ENCODE measurements around the gene NLRP6. TPM values are rescaled to one million over a fixed set of nuclear protein-coding genes. Genes with fewer than 3 reads are reported as not detected.
"Not testable (repeated sequence)": the region's sequence is repeated elsewhere in the genome, so short reads cannot be mapped to it uniquely, and the experiment has no call there.

The NLRP6 gene
- total RNA-seq, 2 experiments from 2014 or later, result 0.25 to 0.65 TPM

DNA sequence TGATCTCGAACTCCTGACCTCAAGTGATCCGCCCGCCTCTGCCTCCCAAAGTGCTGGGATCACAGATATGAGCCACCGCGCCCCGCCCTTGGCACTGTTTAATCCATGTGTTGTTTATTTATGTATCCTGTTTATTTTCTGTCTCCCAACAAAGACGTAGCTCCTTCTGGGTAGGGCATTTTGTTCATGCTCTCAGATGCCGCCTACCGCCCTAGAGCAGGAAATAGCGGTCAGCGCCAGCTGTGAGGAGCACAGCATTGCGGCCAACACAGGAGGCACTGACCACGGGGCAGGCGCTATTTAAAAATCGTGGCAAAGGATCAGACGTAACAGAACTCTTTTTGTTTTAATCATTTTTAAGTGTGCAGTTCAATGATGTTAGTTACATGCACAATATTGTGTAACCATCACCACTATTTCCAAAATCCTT lies 9.5 kb upstream of the NLRP6 start:
- ChIA-PET CTCF (ENCODE audit: unreplicated experiment) (interaction anchor here (0.6 to 1.5 kb wide), 3 partner anchors 18 to 138 kb away, joined by 3 to 4 read pairs (median 4); no protein-coding TSS in a partner anchor), POLR2A (interaction anchor here (0.7 to 1.9 kb wide), 4 partner anchors 11 to 80 kb away, joined by 3 to 9 read pairs (median 6); no protein-coding TSS in a partner anchor)
- H3K4me2 ChIP-seq (ENCODE audit: low read length), result peak overlapping the region; percentile 75
- peak overlapping the region; percentile 22; the same call in 1 of the 2 replicates for H2AFZ ChIP-seq (ENCODE audit: low read length)
- not testable (repeated sequence) for H3K79me2 ChIP-seq (ENCODE audit: insufficient read depth, low read depth, low read length); H3K9me3 ChIP-seq (ENCODE audit: low read length); H4K20me1 ChIP-seq (ENCODE audit: insufficient read depth, low read length); H3K9me2 ChIP-seq (ENCODE audit: insufficient read depth, low read length); BruUV-seq (replicated peaks); H3K36me3 ChIP-seq (ENCODE audit: insufficient read depth, low read length)
- H3K4me3 ChIP-seq (ENCODE audit: low read depth, low read length, poor library complexity, severe bottlenecking), result peak overlapping the region; percentile 62
- 0 out of 2 replicates have a peak, but pooled peaks have one; percentile 16 for TF ChIP-seq CTCF (conservative IDR thresholded peaks at IDR 0.05; ENCODE audit: low read length)
- DNase-seq (ENCODE audit: low spot score), result peak; percentile 86
- intact Hi-C loops (cut with micrococcal nuclease; ENCODE audit: unreplicated experiment), result loop anchor here (1.0 to 2.0 kb wide), 3 partner anchors 44 to 86 kb away; partner anchors contain the start of genes BET1L and RIC8A
- H3K27ac ChIP-seq (ENCODE audit: low read depth, low read length, poor library complexity, severe bottlenecking), result peak overlapping the region; percentile 92
- peaks cover 31% of the 10 kb centered on the region for H3K4me1 ChIP-seq (ENCODE audit: insufficient read depth, low read length, poor library complexity, severe bottlenecking)

GRCh38 chr11:269146-269890 lies 8.9 kb upstream of the NLRP6 start:
- peak overlapping the region; percentile 22; the same call in 1 of the 2 replicates for H2AFZ ChIP-seq (ENCODE audit: low read length)
- peak overlapping the region; percentile 62 for H3K4me3 ChIP-seq (ENCODE audit: low read depth, low read length, poor library complexity, severe bottlenecking)
- H3K27ac ChIP-seq (ENCODE audit: low read depth, low read length, poor library complexity, severe bottlenecking), result peak overlapping the region; percentile 92
- H3K9me3 ChIP-seq (ENCODE audit: low read length), result peaks cover 7% of the 10 kb centered on the region; the same call in 1 of the 2 replicates
- no peaks in the 10 kb centered on the region for H3K36me3 ChIP-seq (ENCODE audit: insufficient read depth, low read length)
- peak overlapping the region; percentile 75 for H3K4me2 ChIP-seq (ENCODE audit: low read length)
- intact Hi-C loops (cut with micrococcal nuclease; ENCODE audit: unreplicated experiment), result loop anchor here (1.0 to 2.0 kb wide), 3 partner anchors 43 to 85 kb away; partner anchors contain the start of genes BET1L and RIC8A
- no peaks in the 10 kb centered on the region for H3K9me2 ChIP-seq (ENCODE audit: insufficient read depth, low read length)
- peak; percentile 99 for DNase-seq (ENCODE audit: low spot score)
- POLR2A ChIA-PET, result interaction anchor here (1.9 kb wide), 1 partner anchor 12 kb away, joined by 7 read pairs; no protein-coding TSS in a partner anchor
- TF ChIP-seq EZH2phosphoT487 (IDR thresholded peaks at IDR 0.05; ENCODE audit: borderline replicate concordance, low read depth, low read length) (no peak), CTCF (conservative IDR thresholded peaks at IDR 0.05; ENCODE audit: low read length) (no peak)
- CTCF ChIA-PET (ENCODE audit: unreplicated experiment), result interaction anchor here (0.6 to 1.5 kb wide), 3 partner anchors 19 to 138 kb away, joined by 3 to 4 read pairs (median 4); no protein-coding TSS in a partner anchor
- H4K20me1 ChIP-seq (ENCODE audit: insufficient read depth, low read length), result no peaks in the 10 kb centered on the region
- peaks cover 31% of the 10 kb centered on the region for H3K4me1 ChIP-seq (ENCODE audit: insufficient read depth, low read length, poor library complexity, severe bottlenecking)
- no peaks in the 10 kb centered on the region for H3K79me2 ChIP-seq (ENCODE audit: insufficient read depth, low read depth, low read length)
- BruUV-seq (replicated peaks), result TSS peak; percentile 95

Measured in OCI-LY7 (cell line).